ENCODE data around the gene OPRL1.
"Not testable (repeated sequence)": the region's sequence is repeated elsewhere in the genome, so short reads cannot be mapped to it uniquely, and the experiment has no call there.

Gene OPRL1

DNA sequence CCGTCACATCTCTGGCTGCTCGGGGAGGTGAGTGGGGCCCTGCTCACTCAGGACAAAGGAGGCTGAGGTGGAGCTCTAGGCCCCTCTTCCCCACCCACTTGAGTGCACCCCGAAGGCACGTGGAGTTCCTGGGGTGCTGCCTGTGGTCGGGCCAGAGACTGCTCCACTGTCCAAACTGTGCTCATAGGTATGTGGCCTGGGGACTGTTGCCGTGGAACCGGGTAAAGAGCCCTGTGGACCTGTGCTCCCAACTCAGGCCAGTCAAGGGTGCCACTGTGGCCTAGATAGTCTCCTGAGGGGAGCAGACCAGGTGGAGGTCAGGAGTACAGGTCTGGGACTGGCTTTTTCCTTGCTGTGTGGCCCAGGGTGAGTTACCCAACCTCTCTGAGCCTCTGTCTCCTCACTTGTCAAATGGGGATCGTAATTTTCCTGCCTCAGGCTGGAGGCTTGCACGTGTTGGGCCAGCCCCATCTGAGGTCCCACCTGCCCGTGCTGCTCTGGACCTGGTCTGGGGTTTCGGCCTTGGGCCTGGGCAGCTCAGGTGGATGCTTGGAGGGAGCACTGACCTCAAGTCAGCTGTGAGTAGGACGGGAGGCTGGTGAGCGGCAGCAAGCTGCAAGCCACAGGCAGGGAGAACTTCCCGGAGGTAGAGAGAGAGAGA lies 39.9 kb downstream of the OPRL1 start:
- no peak for DNase-seq

- no peak for DNase-seq
Observed at GRCh38 chr20:64121586-64121985, 41.7 kb downstream of the OPRL1 start.

- not testable (repeated sequence) for DNase-seq
Observed at GRCh38 chr20:64122927-64123326, 43.0 kb downstream of the OPRL1 start.

DNA sequence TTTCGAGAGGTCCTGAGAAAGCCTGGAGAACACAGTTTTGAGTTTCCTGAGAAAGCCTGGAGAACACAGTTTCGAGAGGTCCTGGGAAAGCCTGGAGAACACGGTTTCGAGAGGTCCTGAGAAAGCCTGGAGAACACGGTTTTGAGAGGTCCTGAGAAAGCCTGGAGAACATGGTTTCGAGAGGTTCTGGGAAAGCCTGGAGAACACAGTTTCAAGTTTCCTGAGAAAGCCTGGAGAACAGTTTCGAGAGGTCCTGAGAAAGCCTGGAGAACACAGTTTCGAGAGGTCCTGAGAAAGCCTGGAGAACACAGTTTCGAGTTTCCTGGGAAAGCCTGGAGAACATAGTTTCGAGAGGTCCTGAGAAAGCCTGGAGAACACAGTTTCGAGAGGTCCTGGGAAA lies 43.6 kb downstream of the OPRL1 start:
- DNase-seq: not testable (repeated sequence)

DNA sequence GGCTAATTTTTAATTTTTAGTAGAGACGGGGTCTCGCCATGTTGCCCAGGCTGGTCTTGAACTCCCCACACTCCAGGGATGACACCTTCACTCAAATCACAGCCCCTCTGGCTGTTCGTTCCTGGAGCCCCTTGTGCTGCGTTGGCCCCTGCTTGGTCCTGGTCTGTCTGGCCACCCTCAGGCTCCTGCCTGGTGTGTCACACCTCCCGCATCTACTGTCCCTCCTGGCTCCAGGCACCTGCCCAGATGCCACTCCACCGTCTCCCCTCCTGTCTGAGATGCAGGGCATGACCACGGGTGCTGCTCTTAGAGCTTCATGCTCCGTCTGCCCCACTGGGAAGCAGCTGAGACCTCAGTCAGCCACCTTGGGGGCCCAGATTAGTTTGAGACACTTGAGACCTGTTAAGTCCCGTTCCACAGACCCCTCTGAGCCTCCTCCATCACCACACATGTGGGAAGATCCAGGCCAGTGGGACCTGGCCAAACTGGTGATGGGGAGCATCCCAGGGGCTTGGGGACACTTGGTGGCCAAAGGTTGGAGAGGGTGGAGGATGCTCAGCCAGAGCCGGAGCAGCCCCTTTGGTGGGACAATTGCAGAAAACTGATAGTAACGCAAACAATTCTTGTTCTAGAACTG lies 49.4 kb downstream of the OPRL1 start:
- DNase-seq: no peak

GRCh38 chr20:64130271-64130670 lies 50.4 kb downstream of the OPRL1 start:
- DNase-seq: no peak

GRCh38 chr20:64130876-64131275 lies 51.0 kb downstream of the OPRL1 start:
- DNase-seq: no peak

DNA sequence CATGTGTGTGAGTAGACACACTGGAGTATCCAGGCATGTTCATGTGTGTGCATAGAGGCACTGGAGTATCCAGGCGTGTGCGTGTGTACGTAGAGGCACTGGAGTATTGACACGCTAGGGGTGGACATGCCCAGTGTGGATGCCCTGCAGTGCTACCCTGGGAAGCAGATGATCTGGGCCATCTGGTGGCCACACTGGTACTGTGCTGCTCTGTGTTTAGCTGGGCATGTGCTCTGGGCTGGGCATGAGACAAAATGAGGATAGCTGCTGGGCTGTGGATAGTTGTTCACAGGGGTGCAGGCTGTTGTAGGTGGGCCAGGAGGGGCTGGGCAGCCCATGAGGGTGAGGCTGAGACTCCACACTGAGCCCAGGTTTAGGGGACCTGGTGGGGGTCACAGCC lies 51.5 kb downstream of the OPRL1 start:
- DNase-seq: no peak

DNA sequence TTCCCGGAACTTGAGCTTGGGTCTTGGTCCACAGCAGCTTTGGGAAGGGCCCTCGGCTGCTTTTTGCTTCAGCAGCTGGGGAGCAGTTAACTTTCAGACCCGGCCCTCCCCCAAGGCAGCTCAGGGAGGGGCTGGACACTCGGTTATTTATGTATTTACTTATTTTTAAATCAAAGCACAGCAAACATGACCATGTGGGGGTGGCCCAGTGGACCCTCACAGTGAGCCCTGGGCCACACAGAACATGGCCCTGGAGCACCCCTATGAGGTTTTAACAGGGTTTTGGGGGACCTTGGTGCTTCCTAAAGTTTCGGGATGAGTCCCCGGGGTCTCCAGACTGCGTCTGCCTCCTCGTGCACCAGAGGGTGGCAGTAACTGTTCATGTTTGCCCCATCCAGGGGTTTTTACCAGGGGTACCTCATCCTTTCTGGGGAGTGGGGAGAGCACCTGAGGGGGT lies 54.1 kb downstream of the OPRL1 start:
- no peak for DNase-seq

DNA sequence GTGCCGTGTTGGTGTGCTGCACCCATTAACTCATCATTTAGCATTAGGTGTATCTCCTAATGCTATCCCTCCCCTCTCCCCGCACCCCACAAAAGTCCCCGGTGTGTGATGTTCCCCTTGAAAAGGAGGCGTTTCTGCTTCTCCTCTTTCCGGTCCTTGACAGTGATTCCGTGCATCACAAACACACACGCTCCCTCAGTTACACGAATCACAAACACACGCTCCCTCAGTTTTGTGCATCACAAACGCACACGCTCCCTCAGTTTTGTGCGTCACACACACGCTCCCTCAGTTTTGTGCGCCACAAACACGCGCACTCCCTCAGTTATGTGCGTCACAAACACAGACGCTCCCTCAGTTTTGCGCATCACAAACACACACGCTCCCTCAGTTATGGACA lies 54.9 kb downstream of the OPRL1 start:
- DNase-seq: not testable (repeated sequence)

- no peak for DNase-seq
Observed at GRCh38 chr20:64136004-64136710, 56.3 kb downstream of the OPRL1 start.

DNA sequence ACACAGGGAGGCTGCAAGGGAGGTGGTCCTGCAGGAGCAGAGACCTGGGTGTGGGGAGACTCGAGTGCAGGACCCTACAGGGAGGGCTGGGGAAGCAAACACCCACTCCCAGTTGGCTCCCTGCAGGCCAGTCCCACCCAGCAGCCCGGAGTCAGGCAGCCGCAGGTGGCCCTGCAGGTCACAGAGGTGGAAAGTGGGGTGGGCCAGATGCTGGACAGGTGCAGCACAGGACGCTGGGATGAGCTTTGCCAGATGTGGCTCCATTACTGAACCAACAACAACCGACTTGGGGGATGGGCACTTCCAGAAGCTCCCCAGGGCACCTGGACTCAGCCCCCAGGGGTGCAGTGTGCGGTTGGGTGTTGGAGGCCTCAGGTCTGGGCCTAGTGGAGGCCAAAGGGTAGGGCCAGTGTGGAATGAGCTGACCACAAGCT lies 57.7 kb downstream of the OPRL1 start:
- no peak for DNase-seq

DNA sequence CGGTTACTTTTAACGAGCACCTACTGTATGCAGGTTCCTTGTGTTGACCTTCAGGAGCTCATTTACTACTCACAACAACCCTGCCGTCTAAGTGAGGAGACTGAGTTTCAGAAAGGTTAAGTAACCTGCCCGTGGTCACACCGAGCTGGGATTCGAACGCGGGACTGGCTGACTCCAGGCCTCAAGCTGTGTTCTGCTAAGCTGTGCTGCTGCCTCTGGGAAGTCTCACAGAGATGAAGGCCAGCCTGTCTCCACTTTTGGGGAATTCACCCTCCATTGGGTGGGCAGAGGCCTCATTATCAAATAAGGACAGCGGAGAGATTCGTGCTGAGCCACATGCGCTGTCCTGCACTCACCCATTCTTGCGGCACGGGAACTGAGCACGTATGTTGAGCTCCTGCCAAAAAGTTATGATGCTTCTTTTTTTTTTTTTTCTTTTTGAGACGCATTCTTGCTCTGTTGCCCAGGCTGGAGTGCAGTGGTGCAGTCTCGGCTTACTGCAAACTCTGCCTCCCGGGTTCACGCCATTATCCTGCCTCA lies 58.5 kb downstream of the OPRL1 start:
- no peak for DNase-seq

DNA sequence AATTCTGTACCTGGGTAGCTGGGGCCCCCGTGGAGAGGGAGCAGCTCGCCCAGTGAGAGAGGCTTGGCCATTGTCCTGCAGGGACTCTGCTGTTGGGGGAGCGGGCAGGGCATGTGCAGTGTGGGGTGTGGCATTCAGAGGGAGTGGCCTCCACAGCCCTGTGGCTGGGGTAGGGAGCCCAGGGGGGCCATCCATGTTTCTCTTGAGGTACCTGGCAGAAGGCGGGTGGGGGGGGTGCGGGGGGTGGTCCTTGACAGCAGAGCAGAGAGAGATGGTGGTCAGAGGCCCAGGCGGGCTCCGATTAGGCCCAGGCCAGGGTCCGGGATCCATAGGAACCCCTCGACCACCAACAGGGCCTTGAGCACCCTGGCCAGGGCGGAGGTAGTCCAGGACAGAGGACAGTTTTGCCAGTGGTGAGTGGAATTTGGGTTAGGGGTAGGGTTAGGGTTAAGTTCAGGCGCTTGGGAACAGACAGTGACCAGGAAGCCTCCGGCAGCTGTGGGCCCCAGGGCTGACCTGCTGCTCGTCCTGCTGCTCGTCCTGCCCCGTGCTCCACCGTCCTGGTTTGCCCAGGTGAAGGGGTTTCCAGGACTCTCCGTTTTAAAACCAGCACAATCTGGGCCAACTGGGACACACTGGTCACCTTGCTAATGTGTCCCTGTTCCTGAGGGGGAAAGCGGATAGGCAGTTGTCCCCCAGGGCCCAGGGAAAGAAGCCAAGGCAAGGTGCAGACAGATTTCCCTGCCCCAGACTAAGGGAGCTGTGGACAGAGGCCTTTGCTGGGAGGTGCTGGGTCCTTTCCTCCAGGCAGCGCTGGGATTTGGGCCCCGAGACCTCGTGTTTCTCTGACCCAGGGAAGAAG lies 59.5 kb downstream of the OPRL1 start:
- DNase-seq: no peak

DNA sequence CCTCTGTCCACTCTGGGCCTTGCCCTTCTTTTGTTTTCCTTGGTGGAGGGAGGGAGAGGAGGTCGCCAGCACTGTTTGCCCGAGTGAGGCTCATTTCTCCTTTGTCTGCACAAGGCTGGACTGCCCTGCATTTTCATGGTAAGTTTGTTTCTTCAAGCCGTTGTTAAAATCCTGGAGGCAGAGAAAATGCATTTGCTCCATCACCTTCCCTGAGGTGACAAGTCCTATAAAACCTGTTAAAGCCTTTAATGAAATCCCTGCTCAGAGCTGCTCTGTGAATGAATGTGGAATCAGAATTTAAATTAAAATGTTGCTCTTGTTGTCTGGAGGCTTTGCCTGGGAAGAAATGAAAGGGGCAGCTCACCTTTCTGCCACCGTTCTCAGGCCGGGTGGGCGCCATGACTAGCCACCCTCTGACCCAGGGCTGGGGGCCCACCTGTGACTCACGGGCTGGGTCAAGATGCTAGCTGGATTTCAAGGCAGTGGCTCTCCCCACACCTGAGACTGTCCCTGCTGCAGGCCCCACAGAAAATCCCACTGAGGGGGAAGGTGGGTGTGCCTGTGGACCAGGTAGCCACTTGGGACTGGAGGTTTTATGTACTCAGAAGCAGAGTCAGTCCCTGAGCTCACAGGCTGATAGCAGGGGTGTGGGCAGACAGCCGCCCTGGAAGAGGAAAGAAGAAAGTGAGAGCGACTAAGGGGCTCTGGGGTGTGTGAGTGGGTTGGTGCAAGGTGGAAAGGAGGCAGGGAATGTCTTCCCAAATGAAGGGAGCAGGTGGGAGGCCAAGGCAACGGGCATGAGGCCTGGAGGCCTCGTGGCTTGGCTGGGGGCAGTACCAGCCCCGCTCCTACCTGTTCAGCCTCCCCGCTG lies 60.4 kb downstream of the OPRL1 start:
- no peak for DNase-seq

GRCh38 chr20:64140956-64141355 lies 61.1 kb downstream of the OPRL1 start:
- DNase-seq: no peak

GRCh38 chr20:64142590-64142989 lies 62.7 kb downstream of the OPRL1 start:
- DNase-seq: peak; percentile 97

GRCh38 chr20:64143018-64143801 lies 63.3 kb downstream of the OPRL1 start:
- DNase-seq: no peak

GRCh38 chr20:64144144-64144912 lies 64.4 kb downstream of the OPRL1 start:
- no peak for DNase-seq

Measured in DMS79 treated with DMSO at 0.1 percent for 48 hours (cell line).